Osteocyte (in vitro differentiated cells): ENCODE data around the gene DKK2. TPM values are rescaled to one million over a fixed set of nuclear protein-coding genes. Genes with fewer than 3 reads are reported as not detected.

Experiments used
- DNase-seq: peaks from one replicate; pipeline ENCODE4 v3.0.0; 2021; ENCODE audit warnings: mixed read lengths; ENCODE audit not compliant: unreplicated experiment; ENCODE audit errors: extremely low spot score
- H3K27ac Mint-ChIP-seq: one replicate; pipeline ENCODE4 v1.8.0; 2021; ENCODE audit warnings: mild to moderate bottlenecking, mixed read lengths; ENCODE audit not compliant: unreplicated experiment
- H3K27me3 Mint-ChIP-seq: one replicate; pipeline ENCODE4 v1.8.0; 2021; ENCODE audit warnings: mixed read lengths; ENCODE audit not compliant: unreplicated experiment
- H3K36me3 Mint-ChIP-seq: one replicate; pipeline ENCODE4 v1.8.0; 2021; ENCODE audit warnings: mixed read lengths; ENCODE audit not compliant: unreplicated experiment
- H3K4me1 Mint-ChIP-seq: one replicate; pipeline ENCODE4 v1.8.0; 2021; ENCODE audit warnings: mixed read lengths; ENCODE audit not compliant: unreplicated experiment
- H3K4me3 Mint-ChIP-seq: one replicate; pipeline ENCODE4 v1.8.0; 2021; ENCODE audit warnings: mild to moderate bottlenecking, moderate library complexity, mixed read lengths; ENCODE audit not compliant: unreplicated experiment
- H3K9me3 Mint-ChIP-seq: one replicate; pipeline ENCODE4 v1.8.0; 2021; ENCODE audit warnings: mixed read lengths; ENCODE audit not compliant: unreplicated experiment
- CTCF ChIP-seq: fragments of 200-600 bp; sonication (generic); IDR thresholded peaks from 2 replicates; pipeline ENCODE4 v1.5.0; 2021; ENCODE audit warnings: antibody characterized with exemption, mild to moderate bottlenecking, moderate library complexity
- total RNA-seq: library from RNA; stranded (reverse); gene quantifications from 2 replicates; pipeline ENCODE4 v1.2.1, GENCODE V29; 2021

DKK2 gene
- total RNA-seq, 1 donor from 2014 or later, result 206 TPM

- Mint-ChIP-seq H3K4me3 (no peak overlapping the region), H3K27me3 (peaks cover 32% of the 10 kb centered on the region), H3K27ac (no peak overlapping the region), H3K4me1 (no peaks in the 10 kb centered on the region), H3K36me3 (no peaks in the 10 kb centered on the region), H3K9me3 (no peaks in the 10 kb centered on the region)
- no peak for TF ChIP-seq CTCF
- no peak for DNase-seq
Measured at GRCh38 chr4:106907216-106907615, 128.9 kb downstream of the DKK2 start.

- no peaks in the 10 kb centered on the region for H3K36me3 Mint-ChIP-seq
- H3K4me1 Mint-ChIP-seq, result no peaks in the 10 kb centered on the region
- no peak overlapping the region for H3K27ac Mint-ChIP-seq
- no peaks in the 10 kb centered on the region for H3K9me3 Mint-ChIP-seq
- no peak for TF ChIP-seq CTCF
- no peak for DNase-seq
- H3K4me3 Mint-ChIP-seq, result no peak overlapping the region
- peaks cover 32% of the 10 kb centered on the region for H3K27me3 Mint-ChIP-seq
Measured at GRCh38 chr4:106906728-106907127, 129.4 kb downstream of the DKK2 start.

- DNase-seq, result no peak
- Mint-ChIP-seq H3K9me3 (peaks cover 4% of the 10 kb centered on the region), H3K27me3 (peaks cover 20% of the 10 kb centered on the region), H3K4me3 (no peak overlapping the region), H3K4me1 (no peaks in the 10 kb centered on the region), H3K36me3 (peaks cover 7% of the 10 kb centered on the region), H3K27ac (no peak overlapping the region)
- TF ChIP-seq CTCF, result peak; percentile 77
Measured at GRCh38 chr4:106898621-106899230, 137.4 kb downstream of the DKK2 start.

- Mint-ChIP-seq H3K9me3 (peaks cover 4% of the 10 kb centered on the region), H3K4me1 (no peaks in the 10 kb centered on the region), H3K36me3 (peaks cover 7% of the 10 kb centered on the region), H3K4me3 (no peak overlapping the region), H3K27me3 (peaks cover 12% of the 10 kb centered on the region), H3K27ac (no peak overlapping the region)
- no peak for DNase-seq
- no peak for TF ChIP-seq CTCF
Measured at GRCh38 chr4:106893903-106894302, 142.2 kb downstream of the DKK2 start.

GRCh38 chr4:106893395-106893881, 142.7 kb downstream of the DKK2 start:
- H3K9me3 Mint-ChIP-seq, result peaks cover under 1% of the 10 kb centered on the region
- H3K4me3 Mint-ChIP-seq, result no peak overlapping the region
- DNase-seq, result no peak
- H3K27me3 Mint-ChIP-seq, result peaks cover 14% of the 10 kb centered on the region
- H3K27ac Mint-ChIP-seq, result no peak overlapping the region
- TF ChIP-seq CTCF, result no peak
- H3K4me1 Mint-ChIP-seq, result no peaks in the 10 kb centered on the region
- peaks cover 7% of the 10 kb centered on the region for H3K36me3 Mint-ChIP-seq
